HG03139 (cell line): ENCODE measurements around the gene UHRF1.
"Not testable (repeated sequence)": the region's sequence is repeated elsewhere in the genome, so short reads cannot be mapped to it uniquely, and the experiment has no call there.

ENCODE experiments used
- ATAC-seq: cut with Tn5 transposase; IDR thresholded peaks from one replicate; pipeline ENCODE4 v1.9.1; 2021; ENCODE audit not compliant: unreplicated experiment

Gene UHRF1

GRCh38 chr19:4909156-4909896 is at the start of gene UHRF1:
TSS of gene UHRF1 (plus strand) at chr19:4909501. CDS start at chr19:4910886, 1,385 bp downstream.
- ATAC-seq: no peak

- no peak for ATAC-seq
Measured at GRCh38 chr19:4859697-4860096, 49.6 kb upstream of the UHRF1 start.

- no peak for ATAC-seq
Measured at GRCh38 chr19:4861147-4861546, 48.2 kb upstream of the UHRF1 start.

- ATAC-seq: no peak
Measured at GRCh38 chr19:4866595-4867424, 42.5 kb upstream of the UHRF1 start.

GRCh38 chr19:4867534-4868285 is 41.6 kb upstream of the UHRF1 start, which contains the start of gene PLIN3:
TSS of gene PLIN3 (minus strand) at chr19:4867667. CDS start at chr19:4861394, 6,273 bp downstream.
- no peak for ATAC-seq

- no peak for ATAC-seq
Measured at GRCh38 chr19:4868286-4868834, 40.9 kb upstream of the UHRF1 start.

GRCh38 chr19:4870025-4870700 is 39.1 kb upstream of the UHRF1 start:
- ATAC-seq: no peak

- no peak for ATAC-seq
Measured at GRCh38 chr19:4871711-4872110, 37.6 kb upstream of the UHRF1 start.

GRCh38 chr19:4873930-4874329 is 35.4 kb upstream of the UHRF1 start:
- no peak for ATAC-seq

GRCh38 chr19:4877753-4878490 is 31.4 kb upstream of the UHRF1 start:
- no peak for ATAC-seq

- no peak for ATAC-seq
Measured at GRCh38 chr19:4878491-4878968, 30.8 kb upstream of the UHRF1 start.

- no peak for ATAC-seq
Measured at GRCh38 chr19:4879041-4879440, 30.3 kb upstream of the UHRF1 start.

- not testable (repeated sequence) for ATAC-seq
Measured at GRCh38 chr19:4882874-4883273, 26.4 kb upstream of the UHRF1 start.

GRCh38 chr19:4884993-4885392 is 24.3 kb upstream of the UHRF1 start:
- ATAC-seq: not testable (repeated sequence)

- ATAC-seq: not testable (repeated sequence)
Measured at GRCh38 chr19:4887803-4888202, 21.5 kb upstream of the UHRF1 start.

GRCh38 chr19:4889034-4889815 is 20.1 kb upstream of the UHRF1 start:
- no peak for ATAC-seq

- no peak for ATAC-seq
Measured at GRCh38 chr19:4891066-4891465, 18.2 kb upstream of the UHRF1 start.

GRCh38 chr19:4892962-4893361 is 16.3 kb upstream of the UHRF1 start:
- ATAC-seq: not testable (repeated sequence)

- ATAC-seq: no peak
Measured at GRCh38 chr19:4896372-4896771, 12.9 kb upstream of the UHRF1 start.
